Measurements from ENCODE around the gene ZFYVE16. TPM values are rescaled to one million over a fixed set of nuclear protein-coding genes. Genes with fewer than 3 reads are reported as not detected.

ZFYVE16 gene
- total RNA-seq, 4 donors from 2014 or later, result 12.5 to 27.5 (median 18.2) TPM

DNA sequence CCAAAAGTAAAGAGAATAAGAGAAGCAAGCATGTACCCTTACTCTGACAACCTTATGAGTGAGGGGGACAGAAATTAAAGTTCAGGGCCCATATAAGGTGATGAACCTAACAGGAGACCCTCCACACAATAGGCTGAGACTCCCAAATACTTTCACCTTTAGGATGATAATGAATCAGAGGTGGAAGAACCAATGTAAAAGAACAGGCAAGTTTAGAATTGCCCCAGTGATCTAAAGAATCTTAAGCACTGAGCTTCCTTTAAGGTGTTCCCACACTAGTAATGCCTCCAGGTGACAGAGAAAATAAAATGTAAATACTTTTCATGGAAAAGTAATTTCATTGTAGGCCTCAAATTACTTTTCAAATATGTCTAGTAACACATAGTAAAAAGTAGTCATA, 71.8 kb downstream of the ZFYVE16 start:
- H3K4me1 ChIP-seq, result peaks cover 0 to 11% (median 9%) of the 10 kb centered on the region in 3 donors
- H3K36me3 ChIP-seq, result peaks cover 0 to 59% (median 0%) of the 10 kb centered on the region in 3 donors
- TF ChIP-seq POLR2A (IDR thresholded peaks at IDR 0.05), result no peak
- TF ChIP-seq, protein P1, sequence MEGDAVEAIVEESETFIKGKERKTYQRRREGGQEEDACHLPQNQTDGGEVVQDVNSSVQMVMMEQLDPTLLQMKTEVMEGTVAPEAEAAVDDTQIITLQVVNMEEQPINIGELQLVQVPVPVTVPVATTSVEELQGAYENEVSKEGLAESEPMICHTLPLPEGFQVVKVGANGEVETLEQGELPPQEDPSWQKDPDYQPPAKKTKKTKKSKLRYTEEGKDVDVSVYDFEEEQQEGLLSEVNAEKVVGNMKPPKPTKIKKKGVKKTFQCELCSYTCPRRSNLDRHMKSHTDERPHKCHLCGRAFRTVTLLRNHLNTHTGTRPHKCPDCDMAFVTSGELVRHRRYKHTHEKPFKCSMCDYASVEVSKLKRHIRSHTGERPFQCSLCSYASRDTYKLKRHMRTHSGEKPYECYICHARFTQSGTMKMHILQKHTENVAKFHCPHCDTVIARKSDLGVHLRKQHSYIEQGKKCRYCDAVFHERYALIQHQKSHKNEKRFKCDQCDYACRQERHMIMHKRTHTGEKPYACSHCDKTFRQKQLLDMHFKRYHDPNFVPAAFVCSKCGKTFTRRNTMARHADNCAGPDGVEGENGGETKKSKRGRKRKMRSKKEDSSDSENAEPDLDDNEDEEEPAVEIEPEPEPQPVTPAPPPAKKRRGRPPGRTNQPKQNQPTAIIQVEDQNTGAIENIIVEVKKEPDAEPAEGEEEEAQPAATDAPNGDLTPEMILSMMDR (IDR thresholded peaks at IDR 0.05), result no peak
- H3K27me3 ChIP-seq, result no peaks in the 10 kb centered on the region
- no peak overlapping the region for H3K4me3 ChIP-seq
- intact Hi-C loops (cut with DNase I), result loop anchor here (10.0 kb wide), 1 partner anchor 185 kb away; no protein-coding TSS in a partner anchor
- H3K9me3 ChIP-seq, result peaks cover 0 to 6% (median 0%) of the 10 kb centered on the region in 3 donors
- H3K27ac ChIP-seq, result peak overlapping the region in 2 of 4 donors; percentile 7 to 18
- DNase-seq, result no peak

DNA sequence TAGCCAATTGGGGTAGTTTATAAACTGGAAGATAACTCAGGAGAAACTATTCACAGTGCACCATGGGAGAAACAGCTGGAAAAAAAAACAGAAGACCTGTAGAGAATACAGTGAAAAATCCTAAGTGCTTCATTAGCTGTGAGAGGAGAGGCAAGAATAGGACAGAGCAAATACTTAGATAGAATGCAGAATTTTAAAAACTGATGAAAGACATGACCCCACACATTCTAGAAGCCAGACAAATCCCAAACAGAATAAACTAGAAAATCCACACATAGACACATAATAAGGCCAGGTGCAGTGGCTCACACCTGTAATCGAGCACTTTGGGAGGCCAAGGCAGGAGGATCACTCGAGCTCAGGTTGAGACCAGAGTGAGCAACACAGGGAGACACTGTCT, 72.5 kb downstream of the ZFYVE16 start:
- peaks cover 0 to 11% (median 9%) of the 10 kb centered on the region in 3 donors for H3K4me1 ChIP-seq
- WGBS, 2 donors, result 89 to 90% methylated on average over 2 of the region's 2 CpGs
- no peak for DNase-seq
- peak overlapping the region in 2 of 4 donors; percentile 7 to 18 for H3K27ac ChIP-seq
- no peak overlapping the region for H3K4me3 ChIP-seq
- H3K9me3 ChIP-seq, result peaks cover 0 to 6% (median 0%) of the 10 kb centered on the region in 3 donors
- intact Hi-C loops (cut with DNase I), result loop anchor here (10.0 kb wide), 1 partner anchor 184 kb away; no protein-coding TSS in a partner anchor
- H3K27me3 ChIP-seq, result no peaks in the 10 kb centered on the region
- H3K36me3 ChIP-seq, result peaks cover 0 to 53% (median 0%) of the 10 kb centered on the region in 3 donors
- TF ChIP-seq, protein P1 (IDR thresholded peaks at IDR 0.05), result no peak
- no peak for TF ChIP-seq POLR2A (IDR thresholded peaks at IDR 0.05)

- intact Hi-C loops (cut with DNase I), result loop anchor here (10.0 kb wide), 1 partner anchor 184 kb away; no protein-coding TSS in a partner anchor
- no peak for DNase-seq
- H3K4me3 ChIP-seq, result no peak overlapping the region
These were observed 73.4 kb downstream of the ZFYVE16 start for GRCh38 chr5:80481019-80481893.

GRCh38 chr5:80482578-80482977, 74.7 kb downstream of the ZFYVE16 start:
- peaks cover 0 to 20% (median 18%) of the 10 kb centered on the region in 3 donors for H3K4me1 ChIP-seq
- H3K27me3 ChIP-seq, result no peaks in the 10 kb centered on the region
- H3K36me3 ChIP-seq, result peaks cover 0 to 31% (median 0%) of the 10 kb centered on the region in 3 donors
- H3K9me3 ChIP-seq, result peaks cover 0 to 6% (median 0%) of the 10 kb centered on the region in 3 donors
- no peak for TF ChIP-seq POLR2A (IDR thresholded peaks at IDR 0.05)
- TF ChIP-seq, protein P1 (IDR thresholded peaks at IDR 0.05), result no peak
- intact Hi-C loops (cut with DNase I), result loop anchor here (10.0 kb wide), 1 partner anchor 182 kb away; no protein-coding TSS in a partner anchor
- H3K27ac ChIP-seq, result no peak overlapping the region
- WGBS, 2 donors, result 68 to 78% methylated on average over 4 of the region's 4 CpGs
- H3K4me3 ChIP-seq, result no peak overlapping the region
- DNase-seq, result no peak

More at GRCh38 chr5:80481019-80481893, 73.4 kb downstream of the ZFYVE16 start:
- TF ChIP-seq POLR2A (IDR thresholded peaks at IDR 0.05), result no peak
- TF ChIP-seq, protein P1 (IDR thresholded peaks at IDR 0.05), result peak in 5 of 6 experiments; percentile 41 to 81 (median 45)
- WGBS, 2 donors, result 94 to 100% methylated on average over 3 of the region's 3 CpGs
- peaks cover 0 to 44% (median 0%) of the 10 kb centered on the region in 3 donors for H3K36me3 ChIP-seq
- peaks cover 0 to 6% (median 0%) of the 10 kb centered on the region in 3 donors for H3K9me3 ChIP-seq
- H3K4me1 ChIP-seq, result peaks cover 0 to 11% (median 9%) of the 10 kb centered on the region in 3 donors
- H3K27me3 ChIP-seq, result no peaks in the 10 kb centered on the region
- H3K27ac ChIP-seq, result no peak overlapping the region
